ENCODE measurements around the gene TBCD. TPM values are rescaled to one million over a fixed set of nuclear protein-coding genes. Genes with fewer than 3 reads are reported as not detected.

TBCD gene
- polyA plus RNA-seq, 4 donors = 63.9 to 73.8 (median 69.0) TPM

GRCh38 chr17:82914375-82914774, 162.5 kb downstream of the TBCD start:
- no peak for DNase-seq (ENCODE audit: low read depth in 4 of 4, low spot score in 3 of 4)

GRCh38 chr17:82915010-82915756, 163.3 kb downstream of the TBCD start:
- DNase-seq (ENCODE audit: low read depth in 4 of 4, low spot score in 3 of 4) = no peak

- DNase-seq (ENCODE audit: low read depth in 4 of 4, low spot score in 3 of 4) = no peak
Observed at GRCh38 chr17:82915757-82916027, 163.8 kb downstream of the TBCD start.

DNA sequence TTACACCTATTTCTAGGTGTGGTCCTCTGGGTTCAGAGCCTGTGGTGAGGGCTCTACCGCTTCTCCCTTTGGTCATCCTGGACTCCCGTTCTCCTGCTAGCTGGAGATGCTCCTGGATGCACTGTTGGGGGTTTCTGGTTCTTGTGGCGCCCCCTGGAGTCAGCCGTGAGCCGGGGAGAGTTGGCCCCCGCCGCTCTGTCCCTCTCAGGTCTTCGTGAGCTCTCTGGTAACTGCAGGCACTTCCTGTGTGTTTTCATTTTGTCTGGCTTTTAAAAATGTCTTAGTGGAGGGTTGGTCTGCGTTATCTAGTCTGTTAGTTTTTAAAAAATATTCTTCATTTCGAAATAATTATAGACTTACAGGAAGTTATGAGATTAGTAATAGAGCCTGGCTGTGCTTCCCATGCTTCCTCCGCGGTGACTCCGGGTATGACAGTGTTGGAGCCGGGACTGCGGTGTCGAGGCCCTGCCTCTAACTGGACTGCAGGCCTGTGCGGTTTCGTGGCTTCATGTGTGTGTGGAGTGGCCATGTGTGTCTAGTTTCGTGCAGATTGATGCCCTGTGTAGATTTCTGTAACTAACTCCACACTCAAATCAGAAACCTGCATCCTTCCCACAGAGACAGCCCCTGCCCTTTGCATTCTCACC, 166.0 kb downstream of the TBCD start:
- no peak for DNase-seq (ENCODE audit: low read depth in 4 of 4, low spot score in 3 of 4)

DNA sequence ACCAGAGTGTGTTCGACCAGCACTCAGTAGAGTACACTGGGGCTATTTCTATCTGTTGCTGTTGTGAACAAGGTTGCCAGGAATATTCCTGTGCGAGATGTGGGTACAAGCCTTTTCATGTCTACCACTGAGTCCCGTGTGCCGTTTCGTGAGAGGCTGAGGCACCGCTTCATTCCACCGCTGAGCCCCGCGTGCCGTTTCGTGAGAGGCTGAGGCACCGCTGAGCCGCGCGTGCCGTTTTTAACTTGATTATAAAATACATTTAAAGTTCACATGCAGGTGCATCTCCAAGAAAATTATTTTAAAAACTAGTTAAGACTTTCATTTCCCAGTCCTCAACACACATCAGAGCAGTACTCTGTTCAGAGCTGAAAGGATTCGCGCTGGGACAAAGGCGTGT, 166.6 kb downstream of the TBCD start:
- DNase-seq (ENCODE audit: low read depth in 4 of 4, low spot score in 3 of 4) = no peak

- DNase-seq (ENCODE audit: low read depth in 4 of 4, low spot score in 3 of 4) = no peak
Observed at GRCh38 chr17:82920150-82920549, 168.3 kb downstream of the TBCD start.

DNA sequence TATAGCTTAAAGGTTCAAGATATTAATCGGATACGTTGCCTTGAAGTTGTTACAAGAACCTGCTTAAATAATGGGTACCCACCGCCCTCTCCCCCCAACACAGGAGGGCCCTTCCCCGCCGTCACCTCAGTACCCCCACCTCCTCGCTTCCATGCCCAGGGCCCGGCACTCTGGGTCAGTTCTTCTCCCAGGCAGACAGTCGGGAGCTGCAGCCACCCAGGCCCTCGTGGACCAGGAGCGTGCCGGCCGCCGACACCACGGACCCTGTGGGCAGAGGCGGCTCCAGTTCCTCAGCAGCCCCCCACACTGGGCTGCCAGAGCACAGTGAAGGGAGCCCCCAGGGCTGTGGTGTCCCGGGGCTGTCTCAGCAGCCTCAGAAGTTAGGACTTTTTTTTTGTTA, 168.8 kb downstream of the TBCD start:
- no peak for DNase-seq (ENCODE audit: low read depth in 4 of 4, low spot score in 3 of 4)

- DNase-seq (ENCODE audit: low read depth in 4 of 4, low spot score in 3 of 4) = no peak
Observed at GRCh38 chr17:82921426-82921825, 169.6 kb downstream of the TBCD start.

DNA sequence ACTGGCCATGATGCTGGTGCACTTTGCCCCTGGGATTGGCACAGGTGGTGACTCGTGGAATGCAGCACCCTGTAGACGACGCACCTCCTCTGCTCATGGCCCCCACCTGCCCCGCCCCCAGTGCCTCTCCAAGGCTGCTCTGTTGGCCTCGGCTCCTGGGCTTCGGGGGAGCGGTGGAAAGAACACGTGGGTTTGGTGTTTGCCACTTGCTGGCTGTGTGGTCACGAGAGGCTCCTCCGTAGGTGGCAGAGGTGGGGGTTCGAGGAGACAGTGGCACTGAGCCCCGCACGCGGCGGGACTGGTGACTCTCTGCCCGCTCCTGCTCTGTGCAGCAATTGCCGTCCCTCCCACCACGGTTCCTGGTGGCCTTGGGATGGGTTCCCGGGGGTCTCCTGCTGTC, 170.8 kb downstream of the TBCD start:
- DNase-seq (ENCODE audit: low read depth in 4 of 4, low spot score in 3 of 4) = no peak

- no peak for DNase-seq (ENCODE audit: low read depth in 4 of 4, low spot score in 3 of 4)
Observed at GRCh38 chr17:82923366-82924113, 171.7 kb downstream of the TBCD start.

- DNase-seq (ENCODE audit: low read depth in 4 of 4, low spot score in 3 of 4) = no peak
Observed at GRCh38 chr17:82924214-82924613, 172.3 kb downstream of the TBCD start.

DNA sequence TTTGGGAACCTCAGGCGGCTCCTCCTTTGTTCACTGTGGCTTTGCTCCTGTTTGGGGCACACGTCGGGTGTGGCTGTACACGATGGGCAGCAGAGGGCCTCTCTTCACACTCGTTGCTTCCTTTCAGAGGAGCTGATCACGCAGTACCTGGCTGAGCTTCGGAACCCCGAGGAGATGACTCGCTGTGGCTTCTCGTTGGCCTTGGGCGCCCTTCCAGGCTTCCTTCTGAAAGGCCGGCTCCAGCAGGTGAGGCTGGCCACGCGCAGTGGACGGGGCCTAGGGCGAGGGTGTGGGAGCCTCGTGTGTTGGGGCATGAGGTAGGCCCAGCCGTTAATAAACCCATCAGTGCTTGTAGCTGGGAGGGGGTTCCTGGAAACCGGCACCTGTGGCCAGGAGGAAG, 172.9 kb downstream of the TBCD start:
- DNase-seq (ENCODE audit: low read depth in 4 of 4, low spot score in 3 of 4) = no peak

GRCh38 chr17:82925336-82925735, 173.5 kb downstream of the TBCD start:
- no peak for DNase-seq (ENCODE audit: low read depth in 4 of 4, low spot score in 3 of 4)

DNA sequence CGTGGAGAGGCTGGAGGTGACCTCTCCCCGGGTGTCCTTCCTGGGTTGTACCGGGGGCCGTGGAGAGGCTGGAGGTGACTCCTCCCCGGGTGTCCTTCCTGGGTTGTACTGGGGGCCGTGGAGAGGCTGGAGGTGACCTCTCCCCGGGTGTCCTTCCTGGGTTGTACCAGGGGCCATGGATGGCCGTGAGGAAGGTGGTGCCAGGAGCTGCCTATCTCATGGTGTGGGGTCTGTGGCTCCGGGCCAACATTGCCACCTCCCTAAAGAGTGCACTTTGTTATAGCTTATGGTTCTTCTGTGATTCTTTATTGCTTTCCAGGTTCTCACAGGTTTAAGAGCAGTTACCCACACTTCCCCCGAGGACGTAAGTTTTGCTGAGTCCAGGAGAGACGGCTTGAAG, 174.2 kb downstream of the TBCD start:
- no peak for DNase-seq (ENCODE audit: low read depth in 4 of 4, low spot score in 3 of 4)

DNA sequence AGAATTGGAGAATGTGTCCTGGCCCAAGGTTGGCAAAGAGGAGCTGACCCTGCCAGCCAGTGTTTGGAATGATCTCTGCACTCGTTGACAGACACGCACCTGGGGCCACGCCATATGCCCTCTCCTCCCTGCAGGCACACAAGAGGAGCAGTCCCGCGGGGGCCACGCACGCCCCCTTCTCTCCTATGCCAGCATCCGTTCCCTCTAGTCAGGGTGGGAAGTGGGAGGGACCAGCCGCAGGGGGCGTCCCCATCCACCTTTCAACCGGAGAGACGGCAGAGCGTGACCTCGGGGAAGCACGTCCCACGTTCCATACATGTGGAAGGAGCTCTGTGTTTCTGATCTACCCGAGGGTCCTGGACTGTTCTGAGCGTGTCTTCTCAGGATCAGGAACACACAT, 174.9 kb downstream of the TBCD start:
- DNase-seq (ENCODE audit: low read depth in 4 of 4, low spot score in 3 of 4) = no peak

DNA sequence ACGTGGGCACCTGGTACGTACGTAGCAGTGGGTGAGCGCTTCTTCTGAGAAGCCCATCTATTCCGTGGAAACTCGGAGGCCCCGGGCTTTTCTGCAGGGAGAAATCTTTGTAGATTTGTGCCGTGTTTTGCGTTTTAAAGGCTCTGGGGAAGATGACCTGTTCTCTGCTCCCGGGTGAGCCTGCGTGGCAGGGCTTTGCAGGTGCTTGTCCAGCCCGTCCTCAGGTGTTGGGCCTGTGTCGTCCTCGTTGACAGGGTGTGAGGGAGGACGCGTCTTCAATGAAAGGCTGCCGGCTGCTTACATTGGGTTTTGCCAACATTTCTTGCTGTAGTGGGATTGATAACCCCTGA, 175.4 kb downstream of the TBCD start:
- DNase-seq (ENCODE audit: low read depth in 4 of 4, low spot score in 3 of 4) = no peak

DNA sequence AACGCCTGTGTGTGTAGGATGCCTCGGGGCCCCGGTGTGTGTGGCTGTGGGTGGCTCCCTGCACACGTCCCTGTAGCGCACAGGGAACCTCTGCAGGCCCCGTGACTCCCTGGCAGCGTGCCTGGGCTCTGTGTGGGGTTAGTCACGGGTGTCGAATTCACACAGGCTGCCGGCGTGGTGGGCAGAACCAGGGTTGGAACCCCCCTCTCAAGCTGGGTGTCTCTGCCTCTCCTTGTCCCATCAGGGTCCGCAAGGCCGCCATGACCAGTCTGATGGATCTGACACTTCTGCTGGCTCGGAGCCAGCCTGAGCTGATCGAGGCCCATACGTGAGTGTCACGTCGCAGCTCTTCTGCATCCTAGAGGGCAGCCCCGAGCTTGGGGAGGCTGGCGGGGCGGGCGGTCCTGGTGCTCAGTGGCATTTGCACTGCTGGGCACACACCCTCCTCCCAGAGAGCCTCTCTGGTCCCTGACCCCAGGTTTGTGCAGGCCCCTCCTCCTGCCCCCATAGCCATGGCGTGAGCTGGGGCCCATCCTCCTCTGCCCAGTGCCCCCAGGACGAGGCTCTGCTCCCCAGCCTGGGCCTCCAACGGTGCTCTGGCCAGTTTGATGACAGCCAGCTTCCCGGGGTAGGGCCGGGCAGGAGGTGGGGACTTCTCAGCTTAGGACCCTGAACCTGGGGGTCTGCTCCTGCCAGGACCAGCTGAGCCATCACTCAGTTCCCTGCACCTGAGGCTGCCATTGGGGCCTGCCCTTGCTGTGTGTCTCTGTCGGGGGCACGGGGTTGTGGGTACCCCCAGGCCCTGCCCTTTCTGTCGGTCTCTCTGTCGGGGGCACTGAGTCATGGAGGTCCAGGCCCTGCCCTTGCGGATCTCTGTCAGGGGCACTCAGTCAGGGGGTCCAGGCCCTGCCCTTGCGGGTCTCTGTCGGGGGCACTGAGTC, 176.1 kb downstream of the TBCD start:
- no peak for DNase-seq (ENCODE audit: low read depth in 4 of 4, low spot score in 3 of 4)

DNA sequence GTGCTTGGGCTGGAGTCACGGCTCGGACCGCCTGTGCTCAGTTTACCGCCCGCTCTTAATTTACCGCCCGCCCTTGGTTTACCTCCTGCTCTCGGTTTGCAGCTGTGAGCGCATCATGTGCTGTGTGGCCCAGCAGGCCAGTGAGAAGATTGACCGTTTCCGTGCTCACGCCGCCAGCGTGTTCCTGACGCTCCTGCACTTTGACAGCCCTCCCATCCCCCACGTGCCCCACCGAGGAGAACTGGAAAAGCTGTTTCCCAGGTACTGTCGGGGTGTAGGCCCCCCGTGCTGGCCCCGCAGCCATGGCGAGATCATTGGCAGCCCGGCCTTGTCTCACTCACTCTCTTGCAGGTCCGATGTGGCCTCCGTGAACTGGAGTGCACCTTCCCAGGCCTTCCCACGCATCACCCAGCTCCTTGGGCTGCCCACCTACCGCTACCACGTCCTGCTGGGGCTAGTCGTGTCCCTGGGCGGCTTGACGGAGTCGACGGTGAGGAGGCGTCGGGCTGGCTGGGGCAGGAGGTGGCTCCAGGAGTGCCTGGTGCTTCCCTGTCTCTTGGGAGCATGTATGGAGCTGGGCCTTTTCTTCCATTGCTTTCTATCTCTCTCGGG, 177.3 kb downstream of the TBCD start:
- no peak for DNase-seq (ENCODE audit: low read depth in 4 of 4, low spot score in 3 of 4)

DNA sequence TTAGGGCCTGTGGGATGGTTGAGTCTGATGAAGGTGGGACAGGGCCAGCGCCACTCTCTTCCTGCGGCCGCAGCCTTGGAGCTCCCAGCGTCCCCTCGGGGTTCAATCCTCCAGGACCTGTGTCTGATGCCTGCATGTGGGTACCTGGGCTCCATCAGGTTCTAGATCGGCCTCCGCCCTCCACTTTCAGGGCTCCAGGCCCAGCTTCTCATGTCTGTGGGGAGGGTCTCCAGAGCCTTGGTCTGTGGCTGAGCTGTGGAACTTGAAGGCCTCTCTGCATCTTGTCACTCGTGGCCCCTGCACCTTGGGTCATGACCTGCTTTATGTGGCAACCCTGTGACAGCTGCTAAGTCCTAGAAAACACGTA, 177.8 kb downstream of the TBCD start:
- no peak for DNase-seq (ENCODE audit: low read depth in 4 of 4, low spot score in 3 of 4)

GRCh38 chr17:82930043-82930923, 178.4 kb downstream of the TBCD start:
- DNase-seq (ENCODE audit: low read depth in 4 of 4, low spot score in 3 of 4) = no peak

Measured in right renal pelvis (tissue), 4 donors.